Stimulated activated CD8-positive, alpha-beta memory T cell treated with anti-CD3 and anti-CD28 coated beads, Interleukin-2, amount 100 ng/mL, for 48 hours (primary cell): ENCODE measurements around the gene SLC29A1.
A peak's percentile ranks its signal among the peaks of the same experiment; 100 is the strongest.
"Not testable (repeated sequence)": the region's sequence is repeated elsewhere in the genome, so short reads cannot be mapped to it uniquely, and the experiment has no call there.

Experiments
- DNase-seq, 2 donors: peaks; one replicate each; pipeline ENCODE4 v3.0.0-alpha.2; 2020; ENCODE audit warnings: low read depth in 2 of 2

SLC29A1 gene

DNA sequence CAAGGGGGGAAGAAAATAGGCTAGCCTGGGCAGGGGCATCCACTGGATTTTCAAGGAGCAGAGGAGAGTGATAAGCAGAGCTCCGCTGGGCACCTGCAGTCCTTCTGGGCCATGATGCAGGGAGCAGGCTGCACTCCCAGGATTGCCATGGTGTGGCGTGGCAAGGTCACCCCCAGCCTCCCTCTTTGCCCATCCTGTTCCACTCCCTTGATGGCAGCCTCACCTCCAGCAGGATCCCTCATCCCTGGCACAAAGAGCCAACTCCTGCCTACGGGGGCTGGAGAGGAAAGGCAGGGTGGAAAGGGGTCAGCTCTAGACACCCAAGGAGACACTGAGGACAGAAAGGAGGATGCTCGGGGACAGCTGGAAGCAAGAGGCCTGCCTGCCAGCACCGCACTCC, 29.1 kb upstream of the SLC29A1 start:
- DNase-seq: no peak

DNA sequence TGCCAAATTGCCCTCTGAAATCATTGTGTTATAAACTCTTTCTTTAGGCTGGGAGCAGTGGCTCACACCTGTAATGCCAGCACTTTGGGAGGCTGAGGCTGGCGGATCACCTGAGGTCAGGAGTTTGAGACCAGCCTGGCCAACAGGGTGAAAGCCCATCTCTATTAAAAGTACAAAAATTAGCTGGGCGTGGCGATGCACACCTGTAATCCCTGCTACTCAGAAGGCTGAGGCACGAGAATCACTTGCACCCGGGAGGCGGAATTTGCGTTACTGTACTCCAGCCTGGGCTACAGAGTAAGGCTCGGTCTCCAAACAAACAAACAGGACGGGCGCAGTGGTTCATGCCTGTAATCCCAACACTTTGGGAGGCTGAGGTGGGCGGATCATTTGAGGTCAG, 27.0 kb upstream of the SLC29A1 start:
- not testable (repeated sequence) for DNase-seq

DNA sequence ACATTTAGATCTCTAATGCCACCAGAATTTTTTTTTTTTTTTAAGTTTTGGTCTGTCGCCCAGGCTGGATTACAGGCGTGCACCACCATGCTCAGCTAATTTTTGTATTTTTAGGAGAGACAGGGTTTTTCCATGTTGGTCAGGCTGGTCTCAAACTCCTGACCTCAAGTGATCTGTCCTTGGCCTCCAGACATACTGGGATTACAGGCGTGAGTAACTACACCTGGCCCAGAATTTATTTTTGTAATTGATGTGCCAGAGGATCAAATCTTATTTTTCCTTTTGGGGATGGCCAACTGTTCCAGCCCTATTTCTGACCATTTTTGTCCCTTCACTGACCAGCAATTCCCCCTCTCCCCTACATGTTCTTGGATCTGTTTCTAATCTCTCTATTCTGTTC, 24.7 kb upstream of the SLC29A1 start:
- DNase-seq: no peak

DNA sequence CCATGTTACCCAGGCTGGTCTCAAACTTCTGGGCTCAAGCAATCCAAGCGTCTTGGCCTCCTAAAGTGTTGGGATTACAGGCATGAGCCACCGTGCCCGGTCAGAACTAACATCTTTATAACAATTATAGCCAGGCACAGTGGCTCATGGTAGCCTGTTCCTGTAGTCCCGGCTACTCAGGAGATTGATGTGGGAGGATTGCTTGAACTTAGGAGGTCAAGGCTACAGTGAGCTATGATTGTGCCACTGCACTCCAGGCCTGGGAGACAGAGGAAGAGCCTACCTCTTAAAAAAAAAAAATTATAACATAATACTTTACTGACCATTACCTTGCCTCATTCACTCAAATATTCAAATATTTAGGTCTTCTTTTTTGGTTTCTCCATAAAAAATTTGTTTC, 23.5 kb upstream of the SLC29A1 start:
- no peak for DNase-seq

DNA sequence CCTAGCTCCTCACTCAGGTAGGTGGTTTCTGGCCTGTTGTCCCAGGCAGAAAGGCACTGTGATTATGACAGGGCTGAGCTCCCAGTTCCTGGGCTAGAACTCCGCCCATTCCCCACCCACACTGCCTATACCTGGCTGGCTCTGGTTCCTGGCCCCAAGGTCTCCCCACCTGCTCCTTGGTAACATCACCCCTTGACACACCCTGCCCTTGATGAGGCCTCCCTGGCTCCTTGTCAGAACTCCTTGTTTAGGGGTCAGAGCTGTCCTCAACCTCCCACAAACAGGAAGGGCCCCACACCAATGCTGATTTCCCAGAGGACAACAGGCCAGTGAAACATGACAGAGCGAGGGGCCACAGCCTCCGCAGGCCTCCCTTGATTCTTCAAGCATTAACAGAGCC, 22.2 kb upstream of the SLC29A1 start:
- DNase-seq: no peak

DNA sequence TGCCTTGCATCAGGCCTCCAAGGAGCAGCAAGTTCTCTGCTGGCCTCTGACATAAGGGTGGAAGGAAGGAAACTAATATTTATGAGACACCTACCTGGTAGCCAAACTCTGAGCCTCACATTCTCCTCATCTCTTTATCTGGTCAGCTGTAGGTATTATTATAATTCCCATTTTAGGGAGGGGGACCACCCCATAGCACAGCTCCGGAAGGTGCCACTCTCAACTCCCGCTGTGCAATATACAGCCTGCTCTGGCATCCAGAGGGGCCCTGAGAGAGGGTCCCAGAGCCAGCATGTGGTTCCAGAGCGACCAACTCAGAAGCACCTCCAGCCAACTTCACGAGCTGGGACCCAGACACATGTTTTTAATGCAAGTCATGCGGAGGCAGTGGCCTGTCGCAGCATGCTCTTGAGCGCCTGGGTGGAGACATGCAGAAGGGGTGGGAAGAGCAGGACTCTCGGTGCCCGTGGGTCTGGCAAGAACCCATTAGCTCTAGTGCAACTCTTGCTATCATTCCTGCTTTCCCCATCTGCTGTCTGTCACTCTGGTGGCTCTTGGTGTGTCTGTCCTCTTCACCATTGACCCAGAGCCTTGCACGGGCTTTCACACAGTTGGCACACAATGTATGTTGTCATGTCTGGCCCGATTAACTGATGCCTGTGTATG, 21.6 kb upstream of the SLC29A1 start:
- DNase-seq: no peak

DNA sequence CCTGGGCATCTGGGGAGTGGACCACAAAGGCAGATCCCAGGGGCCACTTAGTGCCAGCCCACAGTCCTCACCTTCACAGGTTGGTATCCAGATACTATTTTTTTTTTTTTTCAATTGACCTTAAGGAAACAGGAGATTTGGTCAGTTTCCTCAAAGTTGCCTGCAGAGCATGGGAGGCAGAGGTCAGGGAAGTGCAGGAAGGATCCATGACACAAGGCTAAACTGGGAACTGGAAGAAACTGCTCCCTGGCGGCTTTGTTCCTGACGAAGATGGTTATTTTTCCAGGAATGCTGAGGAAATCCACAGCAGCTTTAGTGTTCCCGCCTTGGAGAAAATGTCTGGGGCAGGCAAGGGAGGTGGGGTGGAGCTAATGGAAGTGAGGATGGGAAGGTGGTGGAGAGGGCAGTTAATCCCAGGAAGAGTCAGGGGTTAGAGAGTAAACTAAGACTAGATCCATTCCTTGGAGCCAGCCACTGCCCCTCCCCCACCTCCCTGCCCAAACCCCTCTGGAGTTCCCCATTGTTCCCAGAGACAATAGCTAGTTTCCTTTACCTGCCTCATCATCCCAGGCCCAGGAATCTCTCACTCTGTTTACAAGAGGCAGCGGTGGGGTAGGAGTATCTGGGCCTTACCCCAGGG, 20.9 kb upstream of the SLC29A1 start:
- no peak for DNase-seq

DNA sequence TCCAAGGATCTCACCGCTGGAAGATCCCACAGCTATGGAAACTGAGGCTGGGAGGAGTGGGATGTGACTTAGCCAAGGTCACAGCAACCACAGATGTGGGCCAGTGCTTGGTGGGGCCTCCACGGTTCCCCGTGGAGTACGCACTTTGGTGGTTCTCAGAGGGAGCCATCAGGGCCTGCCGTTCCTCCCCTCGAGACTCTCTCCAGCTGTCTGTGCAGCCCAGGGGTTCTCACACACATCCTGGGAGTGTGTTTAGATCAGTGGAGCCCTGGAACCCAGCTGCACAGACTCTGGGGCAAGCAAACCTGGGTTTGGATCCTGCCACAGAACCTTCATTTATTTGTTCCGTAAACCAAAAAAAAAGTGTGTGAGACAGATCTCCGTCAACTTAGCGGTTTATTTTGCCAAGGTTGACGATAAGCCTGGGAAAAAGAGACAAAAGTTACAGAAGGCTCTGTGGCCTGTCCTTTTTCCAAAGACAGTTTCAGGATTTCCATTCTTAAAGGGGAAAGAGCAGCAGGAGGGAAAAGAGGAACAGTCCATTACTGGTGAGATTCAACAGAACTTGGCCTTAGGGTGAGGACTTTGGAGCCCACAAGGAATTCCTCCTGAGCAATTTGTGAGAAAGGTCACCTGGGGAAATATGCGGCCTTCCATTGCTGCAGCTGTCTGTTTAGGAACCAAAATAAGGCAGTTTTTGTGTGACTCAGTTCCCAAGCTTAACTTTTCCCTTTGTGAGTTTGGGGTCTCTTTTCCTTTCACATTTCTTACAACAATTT, 20.2 kb upstream of the SLC29A1 start:
- DNase-seq: no peak

DNA sequence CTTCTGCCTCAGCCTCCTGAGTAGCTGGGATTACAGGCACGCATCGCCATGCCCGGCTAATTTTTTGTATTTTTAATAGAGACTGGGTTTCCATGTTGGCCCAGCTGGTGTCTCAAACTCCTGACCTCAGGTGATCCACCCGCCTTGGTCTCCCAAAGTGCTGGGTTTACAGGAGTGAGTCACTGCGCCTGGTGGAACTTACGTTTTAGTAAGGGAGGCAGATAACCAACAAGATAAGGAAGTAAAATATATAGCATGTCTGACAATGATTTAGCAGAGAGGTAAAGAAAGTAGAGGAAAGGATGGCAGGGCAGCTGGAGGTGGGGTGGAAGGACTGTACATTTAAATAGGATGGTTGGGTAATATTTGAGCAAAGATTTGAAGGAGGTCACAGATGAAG, 19.4 kb upstream of the SLC29A1 start:
- no peak for DNase-seq

DNA sequence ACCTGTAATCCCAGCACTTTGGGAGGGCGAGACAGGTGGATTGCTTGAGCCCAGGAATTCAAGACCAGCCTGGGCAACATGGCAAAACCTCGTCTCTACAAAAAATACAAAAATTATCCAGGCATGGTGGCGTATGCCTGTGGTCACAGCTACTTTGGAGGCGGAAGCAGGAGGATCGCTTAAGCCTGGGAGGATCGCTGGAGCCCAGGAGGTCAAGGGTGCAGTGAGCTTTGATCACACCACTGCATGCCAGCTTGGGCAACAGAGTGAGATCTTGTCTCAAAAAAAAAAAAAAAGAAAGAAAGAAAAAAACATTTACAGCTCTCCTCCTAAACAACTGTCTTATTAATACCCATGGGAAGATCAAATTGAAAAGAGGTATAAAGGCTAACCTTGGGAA, 15.4 kb upstream of the SLC29A1 start:
- no peak for DNase-seq

DNA sequence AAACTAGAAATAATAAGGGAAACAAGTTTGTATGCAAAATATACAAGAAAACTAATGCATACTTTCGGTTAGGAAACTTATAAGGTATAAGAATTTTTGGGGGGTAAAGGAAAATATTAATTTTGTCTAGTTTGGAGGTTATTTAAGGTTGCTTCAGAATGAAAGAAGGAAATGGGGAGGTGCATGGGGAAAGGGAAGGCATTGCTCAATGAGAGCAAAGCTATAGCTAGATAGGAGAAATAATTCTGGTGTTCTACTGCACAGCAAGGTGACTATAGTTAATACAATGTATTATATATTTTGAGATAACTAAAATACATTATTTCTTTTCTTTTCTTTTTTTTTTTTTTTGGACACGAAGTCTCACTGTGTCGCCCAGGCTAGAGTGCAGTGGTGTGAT, 12.1 kb upstream of the SLC29A1 start:
- no peak for DNase-seq

DNA sequence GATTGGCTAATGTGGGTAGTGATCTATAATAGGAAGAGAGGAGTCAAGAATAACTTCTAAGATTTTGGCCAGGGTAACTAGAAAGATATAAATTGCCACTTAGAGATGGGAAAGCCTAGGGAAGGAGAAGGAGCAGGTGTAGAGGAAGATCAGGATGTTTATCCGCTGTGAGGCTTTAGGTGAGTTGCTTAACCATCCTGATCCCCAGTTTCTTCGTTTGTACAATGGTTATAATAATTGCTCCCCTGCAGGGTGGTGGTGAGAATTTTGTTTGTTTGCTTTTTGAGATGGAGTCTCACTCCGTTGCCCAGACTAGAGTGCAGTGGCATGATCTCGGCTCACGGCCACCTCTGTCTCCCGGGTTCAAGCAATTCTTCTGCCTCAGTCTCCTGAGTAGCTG, 9.1 kb upstream of the SLC29A1 start:
- DNase-seq: no peak

DNA sequence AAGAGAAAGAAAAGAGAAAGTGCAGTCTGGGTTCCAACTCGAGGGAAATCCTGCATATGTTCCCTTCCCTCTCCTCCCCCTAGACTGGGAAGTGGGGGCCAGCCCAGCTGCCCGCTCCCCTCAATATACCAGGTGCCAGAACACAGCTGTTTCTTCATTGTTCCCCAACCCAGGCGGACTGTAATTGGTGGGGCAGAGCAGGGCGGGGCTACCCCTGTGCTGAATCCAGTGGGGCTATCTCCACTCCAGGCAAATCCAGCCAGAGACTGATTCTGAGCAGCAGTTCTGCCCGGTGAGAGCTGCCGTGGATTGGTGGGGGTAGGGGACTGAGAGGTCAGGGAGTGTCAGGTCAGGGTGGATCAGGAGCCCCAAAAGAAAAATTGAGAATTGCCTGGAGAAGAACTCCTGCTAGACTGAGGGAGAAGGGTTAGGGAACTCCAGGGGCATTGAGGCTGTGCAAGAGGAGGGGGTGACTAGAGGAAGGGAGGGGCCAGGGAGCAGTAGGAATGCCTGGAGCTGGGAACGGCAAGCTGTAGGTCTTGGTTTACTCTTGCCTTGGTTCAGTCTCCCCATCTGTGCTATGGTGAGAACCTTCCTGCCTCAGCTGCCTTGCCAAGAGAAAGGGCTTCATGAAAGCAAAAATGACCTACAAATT, 6.6 kb upstream of the SLC29A1 start, which contains the start of gene MYMX:
Gene MYMX (plus strand): TSS at position 250 of the 655 bp plus-strand sequence. CDS start 546 bp downstream, outside the sequence.
- DNase-seq: no peak

DNA sequence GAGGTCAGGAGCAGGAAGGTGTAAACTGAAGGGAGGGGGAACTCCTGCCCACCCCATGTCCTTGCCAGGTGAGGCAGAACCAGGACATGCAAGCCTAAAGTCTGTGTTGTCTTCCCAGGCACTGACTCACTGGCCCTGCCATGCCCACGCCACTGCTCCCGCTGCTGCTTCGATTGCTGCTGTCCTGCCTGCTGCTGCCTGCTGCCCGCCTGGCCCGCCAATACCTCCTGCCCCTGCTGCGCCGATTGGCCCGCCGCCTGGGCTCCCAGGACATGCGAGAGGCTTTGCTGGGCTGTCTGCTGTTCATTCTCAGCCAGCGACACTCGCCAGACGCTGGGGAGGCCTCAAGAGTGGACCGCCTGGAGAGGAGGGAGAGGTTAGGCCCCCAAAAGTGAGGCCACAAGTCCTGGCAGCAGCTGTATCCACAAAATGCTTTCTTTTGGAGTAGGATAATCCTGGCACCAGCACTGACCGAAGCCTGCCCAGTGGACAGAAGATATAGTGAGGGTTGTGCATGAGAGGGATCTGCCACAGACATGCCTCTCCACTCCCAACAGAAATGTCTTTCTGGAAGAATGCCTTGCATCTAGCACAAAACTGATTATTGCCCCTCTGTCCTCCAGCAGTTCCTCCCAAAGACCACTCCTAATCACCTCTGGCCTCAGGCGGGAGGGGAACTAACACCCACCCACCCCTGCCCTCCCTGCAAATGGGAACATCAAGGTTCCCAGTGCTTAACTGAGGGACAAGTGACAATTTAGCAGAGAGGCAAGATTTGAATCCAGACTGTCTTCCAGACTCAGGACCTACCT, 5.9 kb upstream of the SLC29A1 start:
- DNase-seq: no peak

DNA sequence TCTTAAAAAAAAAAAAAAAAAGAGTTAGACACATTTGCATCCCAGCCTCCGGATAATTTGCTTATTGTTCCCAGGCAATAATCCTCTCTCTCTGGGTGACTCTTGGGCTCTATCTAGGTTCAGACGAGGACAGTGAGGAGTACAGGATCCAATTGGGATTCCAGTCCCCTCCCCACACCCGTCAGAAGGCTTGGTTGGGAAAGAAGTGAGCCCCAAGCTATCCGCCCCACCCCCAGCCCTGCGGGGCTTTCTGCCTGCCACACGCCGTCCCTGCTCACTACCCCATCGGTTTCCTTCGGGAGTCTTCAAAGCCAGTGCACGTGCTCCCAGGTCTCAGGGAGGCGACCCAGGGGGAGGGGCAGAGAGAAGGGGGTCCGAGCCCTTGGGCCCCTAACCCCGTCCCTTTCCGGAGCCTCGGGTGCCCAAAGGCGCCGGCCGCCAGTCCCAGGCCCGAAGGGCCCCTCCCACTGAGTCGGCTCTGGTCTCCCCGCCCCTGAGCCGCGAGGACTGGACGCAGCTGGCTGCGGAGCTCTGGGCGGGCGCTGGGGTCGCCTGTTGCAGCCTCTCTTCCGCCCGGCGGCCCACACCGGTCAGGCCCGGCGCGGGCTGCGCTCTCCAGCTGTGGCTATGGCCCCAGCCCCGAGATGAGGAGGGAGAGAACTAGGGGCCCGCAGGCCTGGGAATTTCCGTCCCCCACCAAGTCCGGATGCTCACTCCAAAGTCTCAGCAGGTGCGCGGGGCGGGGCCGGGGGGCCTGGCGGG, 4.2 kb upstream of the SLC29A1 start:
- peak in 1 of 2 donors; percentile 23 for DNase-seq

DNA sequence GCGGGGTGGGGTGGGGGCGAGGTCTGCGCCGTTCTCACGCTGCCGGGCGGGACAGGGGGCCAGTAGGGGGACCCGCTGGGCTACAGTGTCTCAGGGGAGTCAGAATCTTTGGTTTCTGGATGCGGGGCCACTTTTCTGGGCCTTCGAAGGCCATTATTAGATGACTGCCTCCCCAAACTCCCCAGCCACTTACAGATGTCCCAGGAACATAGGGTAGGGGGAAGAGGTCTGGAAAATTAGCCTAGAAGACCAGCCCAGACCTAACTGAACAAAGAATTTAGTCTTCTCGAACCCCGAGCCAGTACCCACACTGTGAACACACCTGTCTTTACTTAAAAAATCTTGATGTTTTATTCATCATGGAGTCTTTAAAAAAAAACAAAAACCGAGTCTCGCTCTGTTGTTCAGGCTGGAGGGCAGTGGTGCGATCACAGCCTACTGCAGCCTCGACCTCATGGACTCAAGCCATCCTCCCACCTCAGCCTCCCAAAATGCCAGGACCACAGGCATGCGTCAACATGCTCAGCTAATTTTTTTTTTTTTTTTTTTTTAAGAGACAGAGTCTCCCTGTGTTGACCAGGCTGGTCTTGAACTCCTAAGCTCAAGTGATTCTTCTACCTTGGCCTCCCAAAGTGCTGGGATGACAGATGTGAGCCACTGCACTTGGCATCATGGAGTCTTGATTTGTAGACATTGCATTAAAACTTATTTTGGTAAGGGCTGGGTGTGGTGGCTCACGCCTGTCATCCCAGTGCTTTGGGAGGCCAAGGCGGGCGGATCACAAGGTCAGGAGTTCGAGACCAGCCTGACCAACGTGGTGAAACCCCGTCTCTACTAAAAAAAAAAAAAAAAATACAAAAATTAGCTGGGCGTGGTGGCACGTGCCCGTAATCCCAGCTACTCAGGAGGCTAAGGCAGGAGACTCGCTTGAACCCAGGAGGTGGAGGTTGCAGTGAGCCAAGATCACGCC, 3.3 kb upstream of the SLC29A1 start:
- no peak for DNase-seq

DNA sequence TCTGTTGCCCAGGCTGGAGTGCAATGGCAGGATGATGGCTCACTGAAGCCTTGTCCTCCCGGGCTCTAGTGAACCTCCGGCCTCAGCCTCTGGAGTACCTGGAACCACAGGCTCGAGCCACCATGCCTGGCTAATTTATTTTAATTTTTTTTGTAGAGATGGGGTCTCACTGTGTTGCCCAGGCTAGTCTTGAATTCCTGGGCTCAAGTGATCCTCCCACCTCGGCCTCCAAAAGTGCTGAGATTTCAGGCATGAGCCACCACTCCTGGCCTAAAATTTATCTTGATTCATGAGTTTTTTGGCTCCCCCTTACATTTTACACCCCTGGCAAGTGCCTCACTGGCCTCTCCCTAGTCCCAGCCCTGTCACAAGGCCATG, 2.5 kb upstream of the SLC29A1 start:
- no peak for DNase-seq

DNA sequence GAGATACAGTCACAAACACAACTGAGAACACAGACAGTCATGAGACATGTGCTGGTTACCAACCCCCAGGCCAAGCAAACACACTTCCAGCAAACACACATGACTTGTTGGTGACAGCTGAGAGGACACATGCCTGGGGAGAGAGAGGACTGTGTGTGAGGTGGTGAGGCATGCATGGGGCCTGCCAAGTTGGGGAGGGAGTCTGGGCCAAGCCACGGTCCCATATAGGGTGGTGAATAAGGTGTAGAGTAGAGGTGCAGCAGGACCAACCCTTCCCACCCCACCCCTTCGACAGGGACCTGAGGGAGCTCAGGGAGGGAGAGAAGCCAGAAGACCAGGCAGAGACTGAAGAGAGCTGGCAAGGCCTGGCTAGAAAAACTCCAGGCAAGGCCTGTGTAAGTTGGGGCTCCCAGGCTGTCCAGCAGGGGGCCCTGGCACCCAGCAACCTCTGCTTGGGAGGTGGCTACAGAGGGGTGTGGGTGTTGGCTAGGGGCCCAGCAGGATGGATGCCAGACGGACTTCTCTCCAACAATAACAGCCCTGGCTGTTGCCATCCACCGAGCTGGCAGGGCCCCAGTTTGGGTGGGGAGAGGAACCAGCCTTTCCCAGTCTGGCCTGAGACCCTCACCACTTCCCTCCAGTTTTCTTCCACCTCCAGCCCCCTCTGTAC, 2.0 kb upstream of the SLC29A1 start:
- peak; percentile 54 to 71 for DNase-seq

DNA sequence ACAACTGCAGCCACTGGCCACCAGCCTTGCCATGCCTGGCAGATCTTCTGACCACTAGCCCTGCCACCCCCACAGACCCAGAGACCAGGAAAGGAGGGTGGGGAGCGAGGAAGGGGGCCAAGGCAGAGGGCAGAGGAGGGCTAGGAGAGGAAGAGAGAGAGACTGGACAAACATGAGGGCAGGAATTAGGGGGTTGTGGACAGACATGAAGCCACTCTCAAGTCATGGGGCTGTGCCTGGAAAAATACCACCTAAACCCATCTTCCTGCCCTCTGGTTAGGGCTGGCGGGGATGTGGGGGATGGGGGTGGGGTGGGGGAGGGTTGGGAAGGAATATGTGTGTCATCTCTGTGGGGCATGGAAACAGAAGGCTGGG, 1.4 kb upstream of the SLC29A1 start:
- no peak for DNase-seq
